ENCODE measurements around the gene ISLR.

DNA sequence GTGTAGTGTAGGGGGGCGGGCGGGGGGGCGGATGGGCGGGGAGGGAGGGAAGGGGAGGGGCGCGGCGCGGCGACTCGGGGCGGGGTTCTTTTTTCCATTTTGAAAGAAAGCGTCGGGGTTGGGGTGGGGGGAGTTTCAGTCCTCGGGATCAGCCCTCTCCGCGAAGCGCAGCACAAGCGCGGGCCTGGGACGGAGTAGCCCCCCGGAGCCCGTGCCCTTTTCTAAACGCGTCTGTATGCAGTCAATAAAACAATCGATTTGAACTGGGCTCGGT, 37.0 kb upstream of the ISLR start:
- TF ChIP-seq, protein P1, sequence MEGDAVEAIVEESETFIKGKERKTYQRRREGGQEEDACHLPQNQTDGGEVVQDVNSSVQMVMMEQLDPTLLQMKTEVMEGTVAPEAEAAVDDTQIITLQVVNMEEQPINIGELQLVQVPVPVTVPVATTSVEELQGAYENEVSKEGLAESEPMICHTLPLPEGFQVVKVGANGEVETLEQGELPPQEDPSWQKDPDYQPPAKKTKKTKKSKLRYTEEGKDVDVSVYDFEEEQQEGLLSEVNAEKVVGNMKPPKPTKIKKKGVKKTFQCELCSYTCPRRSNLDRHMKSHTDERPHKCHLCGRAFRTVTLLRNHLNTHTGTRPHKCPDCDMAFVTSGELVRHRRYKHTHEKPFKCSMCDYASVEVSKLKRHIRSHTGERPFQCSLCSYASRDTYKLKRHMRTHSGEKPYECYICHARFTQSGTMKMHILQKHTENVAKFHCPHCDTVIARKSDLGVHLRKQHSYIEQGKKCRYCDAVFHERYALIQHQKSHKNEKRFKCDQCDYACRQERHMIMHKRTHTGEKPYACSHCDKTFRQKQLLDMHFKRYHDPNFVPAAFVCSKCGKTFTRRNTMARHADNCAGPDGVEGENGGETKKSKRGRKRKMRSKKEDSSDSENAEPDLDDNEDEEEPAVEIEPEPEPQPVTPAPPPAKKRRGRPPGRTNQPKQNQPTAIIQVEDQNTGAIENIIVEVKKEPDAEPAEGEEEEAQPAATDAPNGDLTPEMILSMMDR (IDR thresholded peaks at IDR 0.05) = no peak
- no peak for TF ChIP-seq POLR2A (IDR thresholded peaks at IDR 0.05)
